PFSK-1 (cell line): ENCODE results near the gene TRPC4.

ENCODE experiments used
- FOXP2 ChIP-seq: optimal IDR thresholded peaks from 2 replicates; pipeline ENCODE3; 2011; ENCODE audit warnings: borderline replicate concordance, control low read depth, inconsistent platforms; ENCODE audit not compliant: insufficient read depth; ENCODE audit errors: extremely low read length, extremely low read depth
- POLR2AphosphoS5 ChIP-seq: IDR thresholded peaks from 2 replicates; pipeline ENCODE4 v1.6.1; 2012; ENCODE audit warnings: low read depth, mild to moderate bottlenecking, control low read depth, low read length, moderate library complexity
- SIN3A ChIP-seq: IDR thresholded peaks from 2 replicates; pipeline ENCODE4 v1.6.1; 2012; ENCODE audit warnings: mild to moderate bottlenecking, low read length, moderate library complexity, borderline replicate concordance; ENCODE audit not compliant: insufficient read depth
- TAF1 ChIP-seq: IDR thresholded peaks from 2 replicates; pipeline ENCODE4 v1.6.1; 2012; ENCODE audit warnings: low read length, control low read depth, borderline replicate concordance; ENCODE audit not compliant: insufficient read depth
- TF ChIP-seq, protein P1 (sequence below), 2 experiments: IDR thresholded peaks; 2 replicates each; pipeline versions ENCODE4 v1.6.1 to v1.8.0; 2011 to 2012; ENCODE audit warnings: low read depth in 2 of 2, low read length in 2 of 2, control low read depth in 1 of 2, inconsistent platforms in 1 of 2, mild to moderate bottlenecking in 1 of 2, moderate library complexity in 1 of 2; ENCODE audit not compliant: insufficient read depth in 1 of 2

TRPC4 gene

DNA sequence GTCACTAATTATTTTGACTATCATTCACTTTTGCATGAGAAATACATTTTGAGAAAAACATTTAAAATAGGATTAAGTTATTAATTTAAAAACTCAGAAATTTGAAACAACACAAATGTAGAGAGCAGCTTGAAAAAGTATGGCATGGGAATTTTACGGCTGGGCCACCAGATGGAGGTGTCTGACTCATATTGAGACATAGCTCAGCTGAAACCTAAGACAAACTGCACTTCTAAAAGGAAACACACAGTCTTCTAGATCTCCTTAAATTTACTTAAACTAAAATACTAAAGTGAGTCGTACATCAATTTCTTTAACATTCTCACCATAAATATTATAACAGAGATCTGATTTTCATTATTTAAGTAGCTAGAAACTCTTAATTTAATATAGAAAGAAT lies 229.1 kb downstream of the TRPC4 start:
- no peak for TF ChIP-seq SIN3A
- no peak for TF ChIP-seq FOXP2

- no peak for TF ChIP-seq TAF1
Measured at GRCh38 chr13:37636701-37637100, 232.9 kb downstream of the TRPC4 start.

DNA sequence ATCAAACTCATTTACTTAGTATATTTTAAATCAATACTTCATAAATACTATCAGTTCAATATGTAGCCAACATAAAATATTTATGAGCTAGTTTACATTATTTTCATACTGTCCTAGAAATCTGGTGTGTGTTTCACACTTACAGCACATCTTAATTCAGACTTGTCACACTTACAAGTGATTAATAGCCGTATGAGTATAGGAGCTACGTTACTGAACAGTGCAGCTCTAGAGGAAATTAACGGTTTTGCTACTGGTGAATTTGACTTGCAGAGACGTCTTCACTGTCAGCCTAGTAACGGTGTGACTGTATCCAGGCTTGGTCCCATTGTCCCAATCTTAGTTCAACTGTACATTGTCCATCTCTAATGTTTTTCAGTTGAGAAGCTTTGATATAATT lies 237.3 kb downstream of the TRPC4 start:
- TF ChIP-seq, protein P1, sequence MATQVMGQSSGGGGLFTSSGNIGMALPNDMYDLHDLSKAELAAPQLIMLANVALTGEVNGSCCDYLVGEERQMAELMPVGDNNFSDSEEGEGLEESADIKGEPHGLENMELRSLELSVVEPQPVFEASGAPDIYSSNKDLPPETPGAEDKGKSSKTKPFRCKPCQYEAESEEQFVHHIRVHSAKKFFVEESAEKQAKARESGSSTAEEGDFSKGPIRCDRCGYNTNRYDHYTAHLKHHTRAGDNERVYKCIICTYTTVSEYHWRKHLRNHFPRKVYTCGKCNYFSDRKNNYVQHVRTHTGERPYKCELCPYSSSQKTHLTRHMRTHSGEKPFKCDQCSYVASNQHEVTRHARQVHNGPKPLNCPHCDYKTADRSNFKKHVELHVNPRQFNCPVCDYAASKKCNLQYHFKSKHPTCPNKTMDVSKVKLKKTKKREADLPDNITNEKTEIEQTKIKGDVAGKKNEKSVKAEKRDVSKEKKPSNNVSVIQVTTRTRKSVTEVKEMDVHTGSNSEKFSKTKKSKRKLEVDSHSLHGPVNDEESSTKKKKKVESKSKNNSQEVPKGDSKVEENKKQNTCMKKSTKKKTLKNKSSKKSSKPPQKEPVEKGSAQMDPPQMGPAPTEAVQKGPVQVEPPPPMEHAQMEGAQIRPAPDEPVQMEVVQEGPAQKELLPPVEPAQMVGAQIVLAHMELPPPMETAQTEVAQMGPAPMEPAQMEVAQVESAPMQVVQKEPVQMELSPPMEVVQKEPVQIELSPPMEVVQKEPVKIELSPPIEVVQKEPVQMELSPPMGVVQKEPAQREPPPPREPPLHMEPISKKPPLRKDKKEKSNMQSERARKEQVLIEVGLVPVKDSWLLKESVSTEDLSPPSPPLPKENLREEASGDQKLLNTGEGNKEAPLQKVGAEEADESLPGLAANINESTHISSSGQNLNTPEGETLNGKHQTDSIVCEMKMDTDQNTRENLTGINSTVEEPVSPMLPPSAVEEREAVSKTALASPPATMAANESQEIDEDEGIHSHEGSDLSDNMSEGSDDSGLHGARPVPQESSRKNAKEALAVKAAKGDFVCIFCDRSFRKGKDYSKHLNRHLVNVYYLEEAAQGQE (IDR thresholded peaks at IDR 0.05; ENCODE audit: insufficient read depth in 1 of 2, low read depth in 2 of 2, low read length in 2 of 2): no peak

GRCh38 chr13:37627428-37627827 lies 242.1 kb downstream of the TRPC4 start:
- TF ChIP-seq, protein P1 (IDR thresholded peaks at IDR 0.05; ENCODE audit: insufficient read depth in 1 of 2, low read depth in 2 of 2, low read length in 2 of 2): no peak
- no peak for TF ChIP-seq SIN3A
- TF ChIP-seq TAF1: no peak
- TF ChIP-seq POLR2AphosphoS5: no peak
- no peak for TF ChIP-seq FOXP2

DNA sequence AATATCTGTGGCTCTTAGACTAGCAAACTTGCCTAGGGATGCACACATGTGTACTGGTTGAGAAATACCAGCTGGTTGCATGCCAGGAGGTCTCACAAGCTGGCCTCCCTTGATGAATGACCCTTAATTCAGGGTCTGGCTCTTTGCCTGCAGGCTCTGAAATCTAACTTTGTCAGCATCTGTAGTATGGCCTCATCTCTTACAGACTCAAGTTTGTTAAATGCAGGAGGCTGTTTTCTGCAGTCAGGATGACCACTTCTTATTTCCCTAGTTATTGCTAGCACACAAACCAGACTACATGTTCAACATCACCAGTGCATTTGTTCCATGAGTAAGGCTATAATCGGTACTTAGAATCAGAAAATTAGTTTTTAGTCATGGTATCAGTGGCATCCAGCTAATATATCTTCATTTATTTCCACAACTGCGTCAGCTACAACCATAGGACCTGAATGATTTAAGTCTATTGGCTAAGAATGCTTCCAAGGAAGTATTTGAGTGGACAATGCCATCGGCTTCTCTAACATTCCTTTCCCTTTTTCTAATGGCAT lies 247.7 kb downstream of the TRPC4 start:
- TF ChIP-seq TAF1 (no peak), FOXP2 (no peak), SIN3A (no peak)

GRCh38 chr13:37618554-37618953 lies 251.0 kb downstream of the TRPC4 start:
- no peak for TF ChIP-seq FOXP2

DNA sequence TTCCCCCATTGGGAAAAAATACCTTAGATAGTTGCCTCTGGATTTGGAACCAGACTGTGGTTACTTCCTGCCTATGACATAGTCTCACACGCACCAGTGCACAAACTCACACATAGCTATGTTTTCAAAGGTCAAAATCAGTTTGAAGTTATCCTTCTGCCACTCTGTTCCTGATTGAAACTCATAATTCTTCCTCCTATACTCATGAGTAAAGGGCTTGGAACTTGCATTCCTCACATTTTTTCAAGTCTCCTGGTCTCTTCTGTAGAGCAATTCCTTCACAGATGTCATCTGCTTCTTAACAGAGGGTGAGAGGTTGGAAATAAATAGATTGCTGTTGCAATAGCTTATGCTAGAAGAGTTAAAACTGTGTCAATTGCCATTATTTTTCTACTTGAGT lies 252.4 kb downstream of the TRPC4 start:
- TF ChIP-seq SIN3A (no peak), TAF1 (no peak), FOXP2 (no peak), POLR2AphosphoS5 (no peak)
- TF ChIP-seq, protein P1 (IDR thresholded peaks at IDR 0.05; ENCODE audit: insufficient read depth in 1 of 2, low read depth in 2 of 2, low read length in 2 of 2): no peak

GRCh38 chr13:37616131-37616530 lies 253.4 kb downstream of the TRPC4 start:
- TF ChIP-seq POLR2AphosphoS5 (no peak), SIN3A (no peak), TAF1 (no peak)
- TF ChIP-seq, protein P1 (IDR thresholded peaks at IDR 0.05; ENCODE audit: insufficient read depth in 1 of 2, low read depth in 2 of 2, low read length in 2 of 2): no peak
